NCI-H82 (cell line): ENCODE measurements around the gene SLC10A2.
"Not testable (repeated sequence)": the region's sequence is repeated elsewhere in the genome, so short reads cannot be mapped to it uniquely, and the experiment has no call there.

ENCODE experiments used
- DNase-seq: peaks from one replicate; lab custom pipeline; 2025; lab: John Stamatoyannopoulos, UW

The SLC10A2 gene, protein sequence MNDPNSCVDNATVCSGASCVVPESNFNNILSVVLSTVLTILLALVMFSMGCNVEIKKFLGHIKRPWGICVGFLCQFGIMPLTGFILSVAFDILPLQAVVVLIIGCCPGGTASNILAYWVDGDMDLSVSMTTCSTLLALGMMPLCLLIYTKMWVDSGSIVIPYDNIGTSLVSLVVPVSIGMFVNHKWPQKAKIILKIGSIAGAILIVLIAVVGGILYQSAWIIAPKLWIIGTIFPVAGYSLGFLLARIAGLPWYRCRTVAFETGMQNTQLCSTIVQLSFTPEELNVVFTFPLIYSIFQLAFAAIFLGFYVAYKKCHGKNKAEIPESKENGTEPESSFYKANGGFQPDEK

DNA sequence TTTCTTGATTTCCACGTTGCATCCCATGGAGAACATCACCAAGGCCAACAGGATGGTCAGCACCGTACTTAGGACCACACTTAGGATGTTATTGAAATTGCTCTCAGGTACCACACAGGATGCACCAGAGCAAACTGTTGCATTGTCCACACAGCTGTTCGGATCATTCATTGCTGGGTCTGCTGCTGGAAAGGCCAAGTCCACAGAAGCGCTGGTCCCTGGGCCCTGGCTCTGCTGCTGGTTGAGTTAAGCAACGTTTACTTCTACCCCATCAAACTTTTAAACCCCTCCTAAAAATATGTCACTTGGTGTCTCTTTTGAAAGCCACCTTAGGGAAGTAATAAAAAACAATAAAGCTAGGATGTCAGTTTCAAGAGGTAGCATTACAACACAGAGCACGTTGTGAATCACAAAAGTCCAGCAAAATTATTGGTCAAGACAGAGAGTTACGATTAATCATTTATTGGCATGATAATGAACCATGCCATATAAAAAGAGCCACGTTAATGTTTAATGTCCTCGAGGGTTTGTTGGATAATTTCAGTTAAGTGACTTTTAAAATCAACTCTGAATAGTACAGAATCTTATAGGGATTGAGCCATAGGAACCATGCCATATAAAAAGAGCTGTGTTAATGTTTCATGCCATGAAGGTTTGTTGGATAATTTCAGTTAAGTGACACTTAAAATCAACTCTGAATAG lies at the start of gene SLC10A2:
Gene SLC10A2 (minus strand): TSS at position 339 of the 702 bp plus-strand sequence. CDS start 168 bp downstream, at position 171.
- DNase-seq, result no peak

DNA sequence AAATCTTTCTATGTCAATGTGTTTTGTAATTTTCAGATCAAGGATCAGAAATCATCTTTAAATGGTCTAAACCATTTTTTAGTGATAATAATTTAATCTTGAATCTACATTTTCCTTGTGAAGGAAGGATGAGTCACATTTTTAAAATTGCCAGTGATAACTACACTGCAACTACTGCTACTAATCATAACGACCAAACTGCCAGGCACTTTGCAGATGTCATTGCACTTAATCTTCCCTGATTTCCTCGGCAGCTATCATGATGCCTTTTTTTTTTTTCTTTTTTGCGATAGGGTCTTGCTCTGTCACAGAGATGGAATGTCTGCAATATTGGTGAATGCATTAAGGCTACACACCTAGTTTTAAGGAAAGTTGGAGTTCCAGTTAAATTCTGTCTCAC lies 41.4 kb upstream of the SLC10A2 start:
- no peak for DNase-seq

DNA sequence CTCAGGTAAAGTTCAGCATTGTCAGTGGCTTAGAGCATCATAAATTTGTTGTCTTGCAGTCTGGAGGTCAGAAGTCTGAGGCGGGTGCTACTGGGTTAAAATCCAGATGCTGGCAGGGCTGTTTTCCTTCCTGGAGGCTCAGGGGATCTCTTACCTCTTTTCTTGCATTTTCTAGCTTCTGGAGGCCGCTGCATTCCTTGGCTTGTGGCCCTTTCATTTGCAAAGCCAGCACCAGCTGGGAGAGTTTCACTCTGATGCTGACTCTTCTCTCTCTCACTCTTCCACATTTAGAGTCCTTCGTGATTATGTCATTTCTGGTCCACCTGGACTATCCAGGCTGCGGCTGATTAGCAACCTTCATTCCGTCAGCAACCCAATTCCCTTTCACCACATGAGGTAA lies 38.1 kb upstream of the SLC10A2 start:
- DNase-seq, result no peak

DNA sequence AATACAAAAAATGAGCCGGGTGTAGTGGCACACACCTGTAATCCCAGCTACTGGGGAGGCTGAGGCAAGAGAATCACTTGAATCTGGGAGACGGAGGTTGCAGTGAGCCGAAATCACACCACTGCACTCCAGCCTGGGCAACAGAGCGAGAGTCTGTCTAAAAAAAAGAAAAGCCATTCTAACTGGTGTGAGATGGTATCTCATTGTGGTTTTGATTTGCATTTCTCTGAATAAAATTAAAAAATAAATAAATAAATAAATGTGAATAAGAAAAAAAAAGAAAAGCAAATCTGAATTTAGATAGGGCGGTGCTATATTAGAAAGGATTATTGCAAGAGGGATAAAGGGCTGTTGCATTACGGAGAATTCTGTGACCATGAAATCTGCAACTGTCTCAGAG lies 37.2 kb upstream of the SLC10A2 start:
- DNase-seq, result not testable (repeated sequence)

DNA sequence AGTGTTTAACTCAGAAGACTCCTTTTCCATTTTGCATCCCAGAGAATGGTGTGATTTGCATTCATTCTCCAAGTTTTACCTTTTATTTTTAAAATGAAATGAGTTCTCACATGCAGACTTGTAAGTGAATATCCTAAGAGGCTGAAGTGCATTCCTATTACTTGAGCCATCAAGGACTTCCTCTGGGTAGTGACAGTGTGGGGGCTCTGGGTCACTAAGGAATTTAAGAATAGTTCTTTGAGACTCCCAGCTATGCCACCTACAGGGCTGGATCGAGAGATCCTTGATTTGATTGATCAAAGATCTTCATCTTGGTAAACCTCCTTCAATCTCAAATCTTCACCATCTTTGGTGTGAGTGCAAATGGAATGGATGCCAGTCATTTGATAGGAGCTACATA lies 36.3 kb upstream of the SLC10A2 start:
- DNase-seq, result no peak

DNA sequence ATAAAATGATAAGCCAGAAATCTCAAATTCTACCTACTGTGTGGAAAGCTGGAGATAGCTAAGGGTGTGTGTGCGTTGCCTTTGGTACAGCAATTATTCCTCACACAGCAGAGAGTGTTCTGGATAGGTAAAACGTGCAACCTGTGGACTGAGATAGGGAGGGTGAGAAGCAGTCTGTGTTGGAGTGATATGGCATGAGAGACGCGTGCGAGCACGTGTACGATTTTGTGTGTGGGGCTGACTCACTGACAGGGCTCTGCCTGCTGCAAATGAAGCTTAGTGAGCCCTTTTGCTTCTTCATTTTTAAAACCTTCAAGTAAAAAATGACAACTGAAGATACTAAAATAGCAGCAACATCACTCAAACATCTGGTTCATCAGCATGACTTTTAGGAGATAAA lies 35.7 kb upstream of the SLC10A2 start:
- no peak for DNase-seq

DNA sequence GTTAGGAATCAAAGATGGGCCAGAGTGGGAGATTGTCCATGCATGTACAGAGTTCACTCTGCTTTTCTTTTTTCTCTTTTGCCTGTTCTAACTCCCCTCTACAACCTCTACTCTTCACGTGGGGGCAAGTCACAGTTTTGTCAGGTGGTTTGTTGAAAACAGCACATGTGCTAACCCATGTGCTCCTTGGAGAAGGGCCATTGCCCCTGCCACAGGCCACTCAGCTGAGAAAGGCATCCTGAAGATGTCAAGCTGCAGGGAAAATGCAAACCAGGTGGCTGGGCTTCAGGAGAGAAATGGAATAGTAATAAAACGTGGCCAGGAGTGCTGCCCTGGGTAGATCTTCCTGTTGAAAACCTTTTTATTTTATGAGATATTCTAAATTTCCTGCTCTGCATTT lies 35.3 kb upstream of the SLC10A2 start:
- DNase-seq, result no peak

DNA sequence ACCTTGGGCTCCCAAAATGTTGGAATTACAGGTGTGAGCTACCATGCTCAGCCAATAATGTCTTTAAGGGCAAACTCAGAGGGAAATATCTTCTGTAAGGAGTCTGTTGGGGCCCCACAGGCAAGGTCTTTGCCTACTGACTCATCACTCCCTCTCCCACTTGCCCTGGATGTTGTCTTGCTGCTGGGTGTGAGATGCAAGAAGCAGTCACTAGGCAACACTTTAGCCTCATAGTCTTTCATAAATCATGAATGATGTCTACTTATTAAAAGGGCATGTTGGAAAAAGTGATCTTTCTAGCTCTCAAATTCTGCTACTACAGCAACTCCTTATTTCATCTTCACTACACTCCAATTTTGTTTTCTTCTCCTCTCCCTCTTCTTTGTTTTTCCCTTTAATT lies 34.6 kb upstream of the SLC10A2 start:
- no peak for DNase-seq

DNA sequence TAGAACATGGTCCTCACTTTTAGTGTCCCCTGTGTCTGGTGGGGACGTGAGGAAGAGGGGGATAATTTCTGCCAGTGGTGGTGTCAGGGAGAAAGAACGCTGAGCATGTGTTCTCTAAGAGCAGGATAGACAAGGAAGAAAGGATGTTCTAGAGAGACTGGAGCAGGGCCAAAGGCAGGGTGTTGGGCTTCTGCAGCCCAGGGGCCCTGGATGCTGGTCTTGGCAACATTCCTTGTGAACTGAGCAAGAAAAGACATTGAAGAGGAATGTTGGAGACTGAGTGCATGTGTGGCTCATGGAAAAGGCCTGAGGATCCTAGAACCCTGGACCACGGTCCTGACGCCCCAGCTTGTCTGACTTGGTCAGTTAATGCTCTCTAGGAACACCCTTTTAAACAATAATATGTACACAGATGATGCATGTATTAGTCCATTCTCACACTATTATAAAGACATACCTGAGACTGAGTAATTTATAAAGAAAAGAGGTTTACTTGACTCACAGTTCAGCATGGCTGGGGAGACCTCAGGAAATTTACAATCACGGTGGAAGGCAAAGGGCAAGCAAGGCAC lies 33.6 kb upstream of the SLC10A2 start:
- no peak for DNase-seq

DNA sequence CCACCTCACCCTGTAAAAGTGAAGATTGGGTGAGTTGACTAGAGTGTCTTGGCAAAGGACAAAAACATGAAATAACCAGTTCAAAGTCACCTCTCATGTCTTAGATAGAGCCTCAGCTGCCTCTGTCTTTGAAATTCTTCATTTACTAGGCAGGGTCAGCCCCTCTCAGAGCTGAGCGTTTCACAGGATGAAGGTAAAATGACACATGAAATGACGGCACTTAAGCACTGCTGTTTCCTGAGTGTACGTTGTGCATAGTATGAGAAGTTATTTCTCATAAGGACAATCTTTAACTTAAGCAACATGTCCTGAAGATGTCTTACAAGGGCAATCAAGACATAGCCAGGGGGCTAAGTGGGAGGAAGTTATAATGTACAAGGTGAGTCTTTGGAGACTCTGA lies 32.3 kb upstream of the SLC10A2 start:
- no peak for DNase-seq

DNA sequence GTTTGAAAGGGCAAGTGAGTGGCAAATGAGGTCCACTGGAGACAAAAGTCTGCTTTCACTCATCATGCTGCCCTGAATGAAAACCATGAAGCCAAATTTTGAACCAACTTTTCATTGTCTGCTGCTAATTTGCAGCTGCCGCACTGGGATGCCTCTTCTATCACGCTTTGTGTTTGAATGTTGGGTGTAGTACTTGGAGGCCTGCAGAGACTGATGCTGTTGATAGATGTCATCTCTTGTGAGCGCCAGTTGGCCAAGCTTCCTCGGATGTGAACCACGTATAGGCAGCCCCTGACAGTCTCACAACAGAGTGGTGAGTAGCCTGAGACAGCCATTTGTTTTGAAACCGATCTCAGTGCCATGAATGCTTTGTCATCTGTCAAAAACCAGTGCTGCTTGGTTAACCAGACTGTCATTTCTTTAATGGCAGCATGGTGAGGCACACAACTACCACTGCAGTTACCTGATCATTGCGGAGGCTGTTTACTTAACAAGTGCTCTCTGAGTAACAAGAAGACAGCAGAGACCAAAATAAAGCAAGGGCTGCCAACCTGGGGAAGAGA lies 31.2 kb upstream of the SLC10A2 start:
- no peak for DNase-seq

DNA sequence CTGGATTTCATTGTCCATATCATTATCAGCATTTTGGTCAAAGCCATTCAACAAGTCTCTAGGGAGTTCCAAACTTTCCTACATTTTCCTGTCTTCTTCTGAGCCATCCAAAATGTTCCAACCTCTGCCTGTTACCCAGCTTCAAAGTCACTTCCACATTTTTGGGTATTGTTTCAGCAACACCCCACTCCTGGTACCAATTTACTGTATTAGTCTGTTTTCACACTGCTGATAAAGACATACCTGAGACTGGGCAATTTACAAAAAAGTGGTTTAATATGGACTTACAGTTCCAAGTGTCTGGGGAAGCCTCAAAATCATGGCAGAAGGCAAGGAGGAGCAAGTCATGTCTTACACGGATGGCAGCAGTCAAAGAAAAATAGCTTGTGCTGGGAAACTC lies 27.4 kb upstream of the SLC10A2 start:
- not testable (repeated sequence) for DNase-seq

DNA sequence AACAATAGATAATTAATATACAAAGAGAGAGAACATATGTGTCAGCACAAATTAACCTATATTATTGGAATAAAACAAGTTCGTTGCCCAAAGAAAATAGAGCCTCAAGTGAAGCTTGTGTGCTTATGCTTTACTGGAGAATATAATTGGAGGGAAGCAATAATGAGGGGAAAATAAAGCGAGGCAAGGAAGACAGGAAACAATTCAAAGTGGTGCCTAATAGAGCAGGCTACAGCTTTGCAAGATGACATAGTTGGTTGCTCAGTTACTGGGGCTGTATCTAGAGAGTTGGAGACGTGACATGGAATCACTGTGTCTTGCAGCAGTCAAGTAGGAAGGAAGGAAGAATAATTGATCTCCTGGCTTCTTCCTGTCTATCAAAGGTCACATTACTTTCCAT lies 21.1 kb upstream of the SLC10A2 start:
- no peak for DNase-seq

DNA sequence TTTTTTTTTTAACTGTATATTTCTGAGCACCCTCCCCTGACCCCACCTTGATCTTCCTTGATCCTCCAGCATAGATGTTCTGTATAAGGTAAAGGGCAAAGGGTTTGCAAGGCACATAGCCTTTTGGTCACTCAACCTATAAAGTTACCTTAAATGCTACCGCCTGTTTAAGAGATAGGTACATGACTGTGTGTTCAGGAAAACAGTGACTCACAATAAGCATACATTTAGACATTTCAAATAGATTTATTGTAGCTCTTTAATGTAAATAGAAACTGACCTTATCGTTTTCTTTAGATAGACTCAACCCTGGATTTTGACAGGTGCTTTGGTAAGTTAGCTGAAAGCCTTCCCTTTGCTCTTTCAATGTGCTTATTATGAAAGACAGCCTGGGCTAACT lies 15.2 kb upstream of the SLC10A2 start:
- DNase-seq, result no peak

DNA sequence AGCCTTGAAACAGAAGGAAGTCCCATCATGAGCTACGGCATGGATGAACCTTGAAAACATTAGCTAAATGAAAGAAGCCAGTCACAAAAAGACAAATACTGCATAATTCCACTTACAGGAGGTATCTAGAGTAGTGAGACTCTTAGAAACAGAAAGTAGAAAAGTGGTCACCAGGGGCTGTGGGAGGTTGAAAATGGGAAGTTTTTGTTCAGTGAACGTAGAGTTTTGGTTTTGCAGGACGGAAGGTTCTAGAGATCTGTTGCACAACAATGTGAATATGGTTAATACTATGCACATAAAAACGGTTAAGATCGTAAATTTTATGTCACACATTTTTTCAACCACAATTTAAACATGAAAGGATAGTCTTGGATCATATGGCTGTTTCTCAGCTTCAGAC lies 11.9 kb upstream of the SLC10A2 start:
- no peak for DNase-seq

DNA sequence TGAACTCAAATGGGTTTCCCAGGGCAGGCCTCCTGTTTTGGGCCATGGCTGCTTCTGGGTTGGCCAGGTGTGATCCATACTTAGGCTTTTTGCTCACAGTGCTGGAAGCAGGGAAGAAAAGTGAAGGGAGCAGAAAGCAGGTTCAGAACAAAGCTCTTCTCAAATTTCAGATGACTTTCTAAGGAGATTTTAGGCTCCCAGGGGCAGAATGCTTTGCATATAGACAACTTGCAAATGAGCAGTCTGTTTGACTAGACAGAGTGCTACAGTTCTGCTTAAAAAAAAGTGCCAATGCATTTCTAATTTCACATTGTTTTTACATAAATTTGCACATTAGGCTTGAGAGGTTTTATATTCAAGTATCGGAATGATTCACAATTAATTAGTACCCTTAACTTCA lies 2.6 kb upstream of the SLC10A2 start:
- DNase-seq, result no peak

DNA sequence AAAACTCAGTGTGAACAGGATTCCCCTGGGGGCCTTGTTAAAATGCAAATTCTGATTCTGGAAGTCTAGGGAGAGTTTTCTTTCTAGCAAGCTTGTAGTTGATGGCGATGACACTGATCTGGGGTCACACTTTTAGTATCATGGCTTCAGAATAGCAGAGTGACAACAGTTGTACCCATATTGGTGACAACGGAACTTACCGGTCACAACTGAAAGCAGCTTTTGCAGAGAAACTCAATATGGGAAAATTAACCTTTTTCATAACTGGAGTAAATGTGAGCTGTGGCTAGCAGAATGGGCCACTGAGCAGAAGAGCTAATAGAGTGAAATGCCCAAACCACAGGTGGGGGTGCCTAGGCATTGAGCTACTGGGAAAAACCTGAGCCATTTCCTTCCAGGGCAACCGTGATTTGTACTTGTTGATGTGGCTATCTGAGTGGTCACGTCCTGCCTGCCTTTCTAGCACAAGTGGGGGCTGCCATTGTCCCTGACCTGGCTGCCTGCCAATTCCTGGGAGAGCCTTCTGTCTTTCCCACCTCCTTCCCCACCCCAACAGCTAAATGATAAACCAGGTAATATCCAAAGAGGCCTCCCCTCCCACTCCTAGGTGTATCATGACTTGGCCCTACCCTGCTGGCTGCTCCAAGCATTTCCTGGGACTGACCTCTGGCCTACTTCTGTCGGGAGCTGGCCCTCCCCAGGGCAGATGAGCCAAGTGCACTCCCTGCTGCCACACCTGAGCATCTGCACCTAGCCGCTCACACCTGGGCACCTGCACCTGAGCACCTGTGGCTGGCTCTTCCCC lies 1.7 kb upstream of the SLC10A2 start:
- DNase-seq, result peak; percentile 14

DNA sequence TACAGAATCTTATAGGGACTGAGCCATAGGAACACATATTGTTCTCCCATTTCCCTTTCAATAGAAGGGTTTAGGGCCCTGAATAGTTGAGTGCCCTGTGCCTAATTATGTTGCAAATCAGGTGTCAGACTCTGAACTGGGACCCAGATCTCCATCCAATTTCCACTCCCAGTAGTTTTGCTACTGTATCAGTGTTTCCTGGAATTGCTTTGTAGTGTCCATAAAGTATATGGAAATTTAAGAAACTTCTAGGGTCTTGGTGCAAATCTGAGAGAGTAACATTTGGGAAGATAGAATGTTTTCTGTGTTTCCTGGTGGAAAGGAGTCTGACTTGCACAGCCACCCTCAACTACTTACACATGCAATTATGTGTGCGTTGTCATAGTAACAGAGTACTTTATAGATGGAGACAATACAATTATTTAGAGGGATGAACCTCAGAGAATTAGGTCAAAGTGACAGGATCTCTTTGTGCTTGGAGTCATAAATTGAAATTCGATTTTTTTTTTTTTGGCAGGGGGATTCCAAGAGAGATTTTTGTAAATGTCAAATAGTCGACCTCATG lies 646 bp upstream of the SLC10A2 start:
- DNase-seq, result no peak

DNA sequence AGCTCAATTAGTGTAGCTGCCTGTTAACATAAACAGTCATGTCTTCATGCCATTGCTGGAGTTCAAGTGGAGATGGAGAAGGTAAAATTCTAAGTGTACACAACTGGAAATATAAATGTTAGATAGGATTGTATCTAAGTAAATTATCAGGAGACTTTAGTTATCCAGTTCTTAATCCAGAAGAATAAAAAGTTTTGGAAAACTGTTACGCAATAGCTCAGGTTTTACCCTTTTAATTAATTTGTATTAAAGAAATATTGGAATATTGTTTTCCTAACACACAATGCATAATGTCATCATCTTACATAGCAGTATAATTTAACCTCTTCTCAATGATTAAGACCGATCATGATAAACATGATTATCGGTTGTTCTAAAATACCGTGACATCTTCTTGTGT lies 2.8 kb downstream of the SLC10A2 start:
- no peak for DNase-seq

DNA sequence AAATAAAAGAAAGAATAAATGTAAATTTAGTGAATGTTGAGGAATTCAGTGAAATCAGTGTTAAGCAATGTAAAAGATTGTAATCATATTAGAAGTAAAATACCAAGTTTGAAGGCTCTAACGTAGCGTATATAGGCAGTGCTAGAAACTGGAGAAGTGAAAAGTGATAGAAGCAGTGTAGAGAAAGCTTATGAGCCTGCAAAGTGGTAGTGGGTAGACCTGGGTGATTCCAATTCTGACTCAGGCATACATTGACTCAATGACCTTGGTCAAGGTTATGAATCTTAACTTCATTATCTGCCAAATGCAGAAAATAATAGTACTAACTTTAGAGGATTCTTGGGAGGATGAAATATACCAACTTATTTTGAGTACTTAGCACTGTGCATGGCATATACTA lies 4.1 kb downstream of the SLC10A2 start:
- no peak for DNase-seq

DNA sequence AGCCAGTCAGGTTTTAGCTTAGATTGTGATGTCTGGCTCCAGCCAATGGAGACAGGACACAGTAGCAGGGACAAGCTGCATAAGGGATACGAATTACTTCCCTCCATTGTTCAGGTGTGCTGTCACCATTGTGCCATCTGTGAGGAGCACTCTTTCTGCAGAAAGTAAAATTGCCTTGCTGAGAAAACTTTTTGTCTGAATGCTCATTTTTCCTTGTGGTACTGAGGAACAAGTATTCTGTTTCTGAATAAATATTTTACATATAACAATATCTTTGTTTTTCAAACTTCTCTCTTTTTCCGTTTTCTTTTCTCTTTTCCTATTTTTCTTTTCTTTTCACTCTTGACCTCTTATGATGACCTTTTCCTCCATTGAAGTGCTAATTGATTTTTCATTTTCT lies 10.2 kb downstream of the SLC10A2 start:
- DNase-seq, result no peak

DNA sequence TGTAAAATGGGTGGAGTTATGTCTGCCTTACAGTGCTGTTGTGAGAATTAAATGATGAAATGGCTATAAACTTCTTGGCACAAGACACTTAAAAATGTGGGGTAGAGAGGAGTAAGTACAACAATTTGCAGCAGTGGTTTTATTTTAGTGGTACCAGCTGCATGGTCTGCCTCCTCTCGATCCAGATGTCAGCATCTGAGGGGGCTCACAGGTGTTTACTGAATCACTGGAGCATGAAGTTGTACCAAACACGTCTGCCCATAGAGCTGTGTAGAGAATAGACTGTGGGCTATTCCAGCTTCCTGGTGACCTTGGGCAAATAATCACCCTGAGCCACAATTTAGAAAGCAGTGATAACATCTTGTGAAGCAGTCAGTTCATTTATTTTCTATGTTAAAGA lies 11.1 kb downstream of the SLC10A2 start:
- DNase-seq, result no peak
